Measurements from ENCODE around the gene STARD10. TPM values are rescaled to one million over a fixed set of nuclear protein-coding genes. Genes with fewer than 3 reads are reported as not detected.

STARD10 gene
- total RNA-seq, 1 experiment from 2014 or later, result 58.4 TPM

DNA sequence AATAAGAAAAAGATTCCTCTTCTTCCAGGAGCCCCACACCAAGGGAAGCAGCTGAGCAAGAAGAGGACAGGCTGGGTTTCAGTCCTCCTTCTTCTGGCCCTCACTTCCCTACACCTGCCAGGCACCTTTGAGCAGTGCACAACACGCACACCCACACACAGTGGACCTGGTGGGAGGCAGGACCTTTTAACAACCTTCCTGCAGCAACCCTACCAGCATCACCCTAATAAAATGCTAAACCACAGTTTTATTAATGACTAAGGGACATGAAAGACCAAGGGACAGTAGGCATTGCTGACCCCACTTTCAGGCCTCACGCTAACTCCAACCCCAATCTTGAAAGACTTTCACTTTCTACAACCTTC lies 53.8 kb downstream of the STARD10 start:
- H3K4me3 ChIP-seq (replicated peaks in 1 of 2; ENCODE audit: low read depth in 1 of 2, low read length in 2 of 2), result no peak overlapping the region
- DNase-seq (ENCODE audit: low read depth, low spot score) (no peak), ATAC-seq (no peak)
- H3K79me2 ChIP-seq (ENCODE audit: insufficient read depth, low read length), result peaks cover 5% of the 10 kb centered on the region; the same call in 1 of the 2 replicates
- CTCF ChIA-PET, result interaction anchor here (1.0 to 1.5 kb wide), 3 partner anchors 15 to 54 kb away, joined by 4 to 6 read pairs (median 4); no protein-coding TSS in a partner anchor
- no peak overlapping the region for H3K9ac ChIP-seq (ENCODE audit: low read length)
- POLR2A ChIA-PET, result no interaction called here
- RAD21 ChIA-PET (ENCODE audit: low non-redundant PET in 1 of 2, low total read pairs in 2 of 2, uncharacterized antibody in 2 of 2, unreplicated experiment in 2 of 2), result no interaction called here
- H3K27ac ChIP-seq (ENCODE audit: low read depth, low read length), result no peak overlapping the region
- H3K9me2 ChIP-seq (ENCODE audit: insufficient read depth), result no peaks in the 10 kb centered on the region
- H3K36me3 ChIP-seq (ENCODE audit: control insufficient read depth in 1 of 2, insufficient read depth in 2 of 2, low read length in 2 of 2), result no peaks in the 10 kb centered on the region
- H3K4me2 ChIP-seq (ENCODE audit: low read length), result 0 out of 2 replicates have a peak overlapping the region, but pooled peaks have one; percentile 47
- no peak for TF ChIP-seq EZH2phosphoT487 (IDR thresholded peaks at IDR 0.05; ENCODE audit: borderline replicate concordance)
- TF ChIP-seq FOSL1 (IDR thresholded peaks at IDR 0.05; ENCODE audit: low read depth), result no peak
- no peak for TF ChIP-seq ZFX (IDR thresholded peaks at IDR 0.05)
- TF ChIP-seq, protein P1, sequence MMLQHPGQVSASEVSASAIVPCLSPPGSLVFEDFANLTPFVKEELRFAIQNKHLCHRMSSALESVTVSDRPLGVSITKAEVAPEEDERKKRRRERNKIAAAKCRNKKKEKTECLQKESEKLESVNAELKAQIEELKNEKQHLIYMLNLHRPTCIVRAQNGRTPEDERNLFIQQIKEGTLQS (IDR thresholded peaks at IDR 0.05), result no peak
- no peak for TF ChIP-seq POLR2AphosphoS5 (IDR thresholded peaks at IDR 0.05; ENCODE audit: low read depth, low read length)
- TF ChIP-seq, protein P2, sequence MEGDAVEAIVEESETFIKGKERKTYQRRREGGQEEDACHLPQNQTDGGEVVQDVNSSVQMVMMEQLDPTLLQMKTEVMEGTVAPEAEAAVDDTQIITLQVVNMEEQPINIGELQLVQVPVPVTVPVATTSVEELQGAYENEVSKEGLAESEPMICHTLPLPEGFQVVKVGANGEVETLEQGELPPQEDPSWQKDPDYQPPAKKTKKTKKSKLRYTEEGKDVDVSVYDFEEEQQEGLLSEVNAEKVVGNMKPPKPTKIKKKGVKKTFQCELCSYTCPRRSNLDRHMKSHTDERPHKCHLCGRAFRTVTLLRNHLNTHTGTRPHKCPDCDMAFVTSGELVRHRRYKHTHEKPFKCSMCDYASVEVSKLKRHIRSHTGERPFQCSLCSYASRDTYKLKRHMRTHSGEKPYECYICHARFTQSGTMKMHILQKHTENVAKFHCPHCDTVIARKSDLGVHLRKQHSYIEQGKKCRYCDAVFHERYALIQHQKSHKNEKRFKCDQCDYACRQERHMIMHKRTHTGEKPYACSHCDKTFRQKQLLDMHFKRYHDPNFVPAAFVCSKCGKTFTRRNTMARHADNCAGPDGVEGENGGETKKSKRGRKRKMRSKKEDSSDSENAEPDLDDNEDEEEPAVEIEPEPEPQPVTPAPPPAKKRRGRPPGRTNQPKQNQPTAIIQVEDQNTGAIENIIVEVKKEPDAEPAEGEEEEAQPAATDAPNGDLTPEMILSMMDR (IDR thresholded peaks at IDR 0.05 in 2 of 3, conservative IDR thresholded peaks at IDR 0.05 in 1 of 3; ENCODE audit: borderline replicate concordance in 1 of 3, insufficient read depth in 1 of 3, low read depth in 2 of 3, low read length in 2 of 3), result no peak
- TF ChIP-seq ZNF274 (IDR thresholded peaks at IDR 0.05; ENCODE audit: low read depth, low read length), result no peak
- TF ChIP-seq, protein P3, sequence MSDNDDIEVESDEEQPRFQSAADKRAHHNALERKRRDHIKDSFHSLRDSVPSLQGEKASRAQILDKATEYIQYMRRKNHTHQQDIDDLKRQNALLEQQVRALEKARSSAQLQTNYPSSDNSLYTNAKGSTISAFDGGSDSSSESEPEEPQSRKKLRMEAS (IDR thresholded peaks at IDR 0.05), result no peak
- TF ChIP-seq RAD21 (IDR thresholded peaks at IDR 0.05; ENCODE audit: low read depth), result no peak
- no peak for TF ChIP-seq TCF7L2 (IDR thresholded peaks at IDR 0.05; ENCODE audit: borderline replicate concordance, extremely low read depth, insufficient read depth, insufficient read length)
- no peak for TF ChIP-seq POLR2A (IDR thresholded peaks at IDR 0.05; ENCODE audit: borderline replicate concordance, extremely low read depth, insufficient read depth, insufficient read length)
- TF ChIP-seq, protein P4, sequence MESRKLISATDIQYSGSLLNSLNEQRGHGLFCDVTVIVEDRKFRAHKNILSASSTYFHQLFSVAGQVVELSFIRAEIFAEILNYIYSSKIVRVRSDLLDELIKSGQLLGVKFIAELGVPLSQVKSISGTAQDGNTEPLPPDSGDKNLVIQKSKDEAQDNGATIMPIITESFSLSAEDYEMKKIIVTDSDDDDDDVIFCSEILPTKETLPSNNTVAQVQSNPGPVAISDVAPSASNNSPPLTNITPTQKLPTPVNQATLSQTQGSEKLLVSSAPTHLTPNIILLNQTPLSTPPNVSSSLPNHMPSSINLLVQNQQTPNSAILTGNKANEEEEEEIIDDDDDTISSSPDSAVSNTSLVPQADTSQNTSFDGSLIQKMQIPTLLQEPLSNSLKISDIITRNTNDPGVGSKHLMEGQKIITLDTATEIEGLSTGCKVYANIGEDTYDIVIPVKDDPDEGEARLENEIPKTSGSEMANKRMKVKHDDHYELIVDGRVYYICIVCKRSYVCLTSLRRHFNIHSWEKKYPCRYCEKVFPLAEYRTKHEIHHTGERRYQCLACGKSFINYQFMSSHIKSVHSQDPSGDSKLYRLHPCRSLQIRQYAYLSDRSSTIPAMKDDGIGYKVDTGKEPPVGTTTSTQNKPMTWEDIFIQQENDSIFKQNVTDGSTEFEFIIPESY (IDR thresholded peaks at IDR 0.05; ENCODE audit: extremely low read depth, insufficient replicate concordance, low read length), result no peak
- no peak for TF ChIP-seq CBX3 (IDR thresholded peaks at IDR 0.05; ENCODE audit: low read depth)
- no peak for TF ChIP-seq SP1 (IDR thresholded peaks at IDR 0.05; ENCODE audit: low read depth)
- no peak for TF ChIP-seq EGR1 (IDR thresholded peaks at IDR 0.05; ENCODE audit: low read depth)
- TF ChIP-seq CEBPB (IDR thresholded peaks at IDR 0.05; ENCODE audit: low read depth), result no peak
- TF ChIP-seq, protein P5, sequence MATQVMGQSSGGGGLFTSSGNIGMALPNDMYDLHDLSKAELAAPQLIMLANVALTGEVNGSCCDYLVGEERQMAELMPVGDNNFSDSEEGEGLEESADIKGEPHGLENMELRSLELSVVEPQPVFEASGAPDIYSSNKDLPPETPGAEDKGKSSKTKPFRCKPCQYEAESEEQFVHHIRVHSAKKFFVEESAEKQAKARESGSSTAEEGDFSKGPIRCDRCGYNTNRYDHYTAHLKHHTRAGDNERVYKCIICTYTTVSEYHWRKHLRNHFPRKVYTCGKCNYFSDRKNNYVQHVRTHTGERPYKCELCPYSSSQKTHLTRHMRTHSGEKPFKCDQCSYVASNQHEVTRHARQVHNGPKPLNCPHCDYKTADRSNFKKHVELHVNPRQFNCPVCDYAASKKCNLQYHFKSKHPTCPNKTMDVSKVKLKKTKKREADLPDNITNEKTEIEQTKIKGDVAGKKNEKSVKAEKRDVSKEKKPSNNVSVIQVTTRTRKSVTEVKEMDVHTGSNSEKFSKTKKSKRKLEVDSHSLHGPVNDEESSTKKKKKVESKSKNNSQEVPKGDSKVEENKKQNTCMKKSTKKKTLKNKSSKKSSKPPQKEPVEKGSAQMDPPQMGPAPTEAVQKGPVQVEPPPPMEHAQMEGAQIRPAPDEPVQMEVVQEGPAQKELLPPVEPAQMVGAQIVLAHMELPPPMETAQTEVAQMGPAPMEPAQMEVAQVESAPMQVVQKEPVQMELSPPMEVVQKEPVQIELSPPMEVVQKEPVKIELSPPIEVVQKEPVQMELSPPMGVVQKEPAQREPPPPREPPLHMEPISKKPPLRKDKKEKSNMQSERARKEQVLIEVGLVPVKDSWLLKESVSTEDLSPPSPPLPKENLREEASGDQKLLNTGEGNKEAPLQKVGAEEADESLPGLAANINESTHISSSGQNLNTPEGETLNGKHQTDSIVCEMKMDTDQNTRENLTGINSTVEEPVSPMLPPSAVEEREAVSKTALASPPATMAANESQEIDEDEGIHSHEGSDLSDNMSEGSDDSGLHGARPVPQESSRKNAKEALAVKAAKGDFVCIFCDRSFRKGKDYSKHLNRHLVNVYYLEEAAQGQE (IDR thresholded peaks at IDR 0.05; ENCODE audit: low read depth), result no peak
- TF ChIP-seq YY1 (IDR thresholded peaks at IDR 0.05; ENCODE audit: extremely low read depth, insufficient replicate concordance, low read depth, low read length), result no peak
- TF ChIP-seq JUND (IDR thresholded peaks at IDR 0.05), result no peak
- TF ChIP-seq EZH2 (IDR thresholded peaks at IDR 0.05), result no peak
- intact Hi-C loops (cut with micrococcal nuclease), result no loop called here
- no peaks in the 10 kb centered on the region for H4K20me1 ChIP-seq (ENCODE audit: insufficient read depth)
- no TSS peak for BruUV-seq (replicated peaks)
- peaks cover 25 to 76% of the 10 kb centered on the region in 2 experiments for H3K4me1 ChIP-seq (ENCODE audit: control insufficient read depth in 1 of 2, insufficient read depth in 2 of 2, low read length in 2 of 2)
- no peak overlapping the region for H2AFZ ChIP-seq (ENCODE audit: low read depth, low read length, poor library complexity, severe bottlenecking)
- H3K27me3 ChIP-seq (ENCODE audit: insufficient read depth, low read length), result no peaks in the 10 kb centered on the region
- H3K9me3 ChIP-seq (ENCODE audit: control insufficient read depth in 1 of 2, insufficient read depth in 1 of 2, low read depth in 1 of 2, low read length in 2 of 2), result no peaks in the 10 kb centered on the region

All from HCT116 (cell line).